COLO668 (cell line): Measurements from ENCODE around the gene SIN3A.
A peak's percentile ranks its signal among the peaks of the same experiment; 100 is the strongest.
"Not testable (repeated sequence)": the region's sequence is repeated elsewhere in the genome, so short reads cannot be mapped to it uniquely, and the experiment has no call there.

Experiments used
- DNase-seq: peaks from one replicate; lab custom pipeline; 2025; ENCODE audit not compliant: unreplicated experiment; lab: John Stamatoyannopoulos, UW

Gene SIN3A

GRCh38 chr15:75338661-75339240, 112.7 kb downstream of the SIN3A start:
- DNase-seq, result no peak

GRCh38 chr15:75335705-75336355, 115.7 kb downstream of the SIN3A start, which contains the start of gene COMMD4:
COMMD4 (plus strand) TSS chr15:75336063; CDS start chr15:75336090, 27 bp downstream.
- DNase-seq, result peak; percentile 95

- no peak for DNase-seq
Observed at GRCh38 chr15:75335313-75335704, 116.2 kb downstream of the SIN3A start.

- DNase-seq, result not testable (repeated sequence)
Observed at GRCh38 chr15:75333654-75334419, 117.7 kb downstream of the SIN3A start.

- DNase-seq, result not testable (repeated sequence)
Observed at GRCh38 chr15:75332093-75332492, 119.4 kb downstream of the SIN3A start.

GRCh38 chr15:75329571-75329970, 121.9 kb downstream of the SIN3A start:
- DNase-seq, result no peak

- no peak for DNase-seq
Observed at GRCh38 chr15:75328493-75329314, 122.8 kb downstream of the SIN3A start.

GRCh38 chr15:75327491-75327890, 124.0 kb downstream of the SIN3A start:
- DNase-seq, result no peak

- no peak for DNase-seq
Observed at GRCh38 chr15:75327005-75327404, 124.5 kb downstream of the SIN3A start.

GRCh38 chr15:75325922-75326321, 125.6 kb downstream of the SIN3A start:
- no peak for DNase-seq

- DNase-seq, result no peak
Observed at GRCh38 chr15:75321711-75322110, 129.8 kb downstream of the SIN3A start.
